Calu3 (cell line): ENCODE data around the gene CDC14A. TPM values are rescaled to one million over a fixed set of nuclear protein-coding genes. Genes with fewer than 3 reads are reported as not detected.

Source experiments
- BruUV-seq: library from RNA; stranded (reverse); fragments of 400-500 nt; replicated peaks from 2 replicates; lab custom pipeline; 2021; lab: Mats Ljungman, UMichigan
- CTCF ChIA-PET: fragments of 300-600 bp; sonication (Branson Sonifier 250); formaldehyde crosslinking; loops from one replicate; lab custom pipeline; 2022; ENCODE audit warnings: antibody characterized with exemption; lab: Charles Lee
- DNase-seq: peaks from one replicate; pipeline ENCODE4 v3.0.0; 2022
- H3K27ac Mint-ChIP-seq: one replicate; pipeline ENCODE4 v1.8.0; 2022; ENCODE audit warnings: mixed read lengths; ENCODE audit not compliant: unreplicated experiment
- H3K27me3 Mint-ChIP-seq: one replicate; pipeline ENCODE4 v1.8.0; 2022; ENCODE audit warnings: mixed read lengths; ENCODE audit not compliant: unreplicated experiment
- H3K36me3 Mint-ChIP-seq: one replicate; pipeline ENCODE4 v1.8.0; 2022; ENCODE audit warnings: mild to moderate bottlenecking, moderate library complexity, mixed read lengths; ENCODE audit not compliant: insufficient read depth, unreplicated experiment
- H3K4me1 Mint-ChIP-seq: one replicate; pipeline ENCODE4 v1.8.0; 2022; ENCODE audit warnings: mild to moderate bottlenecking, low read depth, mixed read lengths; ENCODE audit not compliant: unreplicated experiment
- H3K4me3 Mint-ChIP-seq: one replicate; pipeline ENCODE4 v1.8.0; 2022; ENCODE audit warnings: mild to moderate bottlenecking, low read depth, moderate library complexity, mixed read lengths; ENCODE audit not compliant: unreplicated experiment
- H3K9me3 Mint-ChIP-seq: one replicate; pipeline ENCODE4 v1.8.0; 2022; ENCODE audit warnings: low read depth, mixed read lengths; ENCODE audit not compliant: unreplicated experiment
- intact Hi-C: fragments of 100-400 bp; cut with micrococcal nuclease; formaldehyde crosslinking; loops from one replicate; pipeline ENCODE4 v1.10.0; 2022; ENCODE audit not compliant: unreplicated experiment
- total RNA-seq: library from RNA; stranded (reverse); gene quantifications from 2 replicates; pipeline ENCODE4 v1.2.3, GENCODE V29; 2022
- TF ChIP-seq, protein P1 (sequence below): fragments of 200-600 bp; IDR thresholded peaks from one replicate; pipeline ENCODE4 v1.8.0; 2022; ENCODE audit warnings: antibody characterized with exemption; ENCODE audit not compliant: unreplicated experiment

CDC14A gene
- total RNA-seq, 1 experiment from 2014 or later: 8.5 TPM

DNA sequence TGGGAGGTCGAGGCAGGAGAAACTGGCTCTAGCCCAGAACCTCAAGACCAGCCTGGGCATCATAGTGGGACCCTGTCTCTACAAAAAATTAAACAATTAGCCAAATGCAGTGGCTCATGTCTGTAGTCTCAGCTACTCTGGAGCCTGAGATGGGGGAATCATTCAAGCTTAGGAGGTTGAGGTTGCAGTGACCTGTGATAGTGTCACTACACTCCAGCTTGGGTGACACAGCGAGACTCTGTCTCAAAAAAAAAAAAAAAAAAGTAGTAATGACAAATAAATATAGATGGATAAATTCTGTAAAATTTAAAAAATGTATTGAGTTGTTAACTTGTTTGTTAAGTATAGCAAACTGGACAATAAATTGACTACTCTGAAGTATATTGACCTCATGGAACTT lies 5.9 kb upstream of the CDC14A start:
- Mint-ChIP-seq H3K4me3 (no peak overlapping the region), H3K36me3 (peaks cover 5% of the 10 kb centered on the region), H3K27me3 (no peaks in the 10 kb centered on the region), H3K27ac (no peak overlapping the region), H3K9me3 (no peaks in the 10 kb centered on the region), H3K4me1 (peaks cover 9% of the 10 kb centered on the region)
- TF ChIP-seq, protein P1, sequence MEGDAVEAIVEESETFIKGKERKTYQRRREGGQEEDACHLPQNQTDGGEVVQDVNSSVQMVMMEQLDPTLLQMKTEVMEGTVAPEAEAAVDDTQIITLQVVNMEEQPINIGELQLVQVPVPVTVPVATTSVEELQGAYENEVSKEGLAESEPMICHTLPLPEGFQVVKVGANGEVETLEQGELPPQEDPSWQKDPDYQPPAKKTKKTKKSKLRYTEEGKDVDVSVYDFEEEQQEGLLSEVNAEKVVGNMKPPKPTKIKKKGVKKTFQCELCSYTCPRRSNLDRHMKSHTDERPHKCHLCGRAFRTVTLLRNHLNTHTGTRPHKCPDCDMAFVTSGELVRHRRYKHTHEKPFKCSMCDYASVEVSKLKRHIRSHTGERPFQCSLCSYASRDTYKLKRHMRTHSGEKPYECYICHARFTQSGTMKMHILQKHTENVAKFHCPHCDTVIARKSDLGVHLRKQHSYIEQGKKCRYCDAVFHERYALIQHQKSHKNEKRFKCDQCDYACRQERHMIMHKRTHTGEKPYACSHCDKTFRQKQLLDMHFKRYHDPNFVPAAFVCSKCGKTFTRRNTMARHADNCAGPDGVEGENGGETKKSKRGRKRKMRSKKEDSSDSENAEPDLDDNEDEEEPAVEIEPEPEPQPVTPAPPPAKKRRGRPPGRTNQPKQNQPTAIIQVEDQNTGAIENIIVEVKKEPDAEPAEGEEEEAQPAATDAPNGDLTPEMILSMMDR: no peak
- BruUV-seq: no TSS peak
- no peak for DNase-seq
- intact Hi-C loops: no loop called here
- CTCF ChIA-PET: no interaction called here

DNA sequence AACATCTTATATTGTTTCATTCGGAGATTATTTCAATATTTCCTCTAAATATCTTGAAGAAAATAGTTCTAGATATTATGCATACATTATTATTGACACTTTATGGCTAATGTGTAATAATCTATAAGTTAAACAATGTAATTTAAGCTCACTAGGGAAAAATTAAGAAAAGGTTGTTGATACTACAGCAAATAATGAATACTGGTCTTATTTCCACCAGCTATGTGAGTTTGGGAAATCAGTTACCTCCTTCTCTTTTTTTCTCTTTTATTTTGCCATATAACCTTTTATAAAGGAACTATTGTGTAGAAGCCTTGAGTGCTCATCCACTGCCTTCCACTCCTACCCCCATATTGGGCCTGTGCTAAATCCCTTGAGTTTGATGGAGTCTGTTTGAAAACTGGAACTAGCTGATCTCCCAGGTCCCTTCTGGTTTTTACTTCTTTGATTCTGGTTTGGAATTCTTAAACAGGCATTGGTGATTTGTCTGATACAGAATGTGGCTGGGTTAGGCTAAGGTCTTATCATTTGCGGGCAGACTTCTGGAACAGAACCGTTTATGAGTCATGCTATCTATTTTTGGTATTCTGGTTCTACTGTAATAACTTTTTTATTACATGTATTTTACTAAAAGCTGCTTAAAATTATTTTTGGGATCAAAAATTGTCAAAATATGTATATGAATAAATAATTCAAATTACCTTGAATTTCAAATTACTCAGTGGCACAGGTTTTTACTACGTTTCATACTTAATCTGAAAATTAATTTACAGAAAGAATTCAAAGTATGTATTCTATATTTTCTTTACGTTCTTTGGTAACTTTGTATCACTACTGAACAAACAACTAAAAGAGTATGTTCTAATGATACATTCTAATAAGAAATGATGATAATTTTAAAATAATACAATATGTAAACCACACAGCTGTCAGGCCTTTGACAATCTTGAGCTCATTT lies 5.0 kb upstream of the CDC14A start:
- Mint-ChIP-seq H3K4me1 (peaks cover 9% of the 10 kb centered on the region), H3K9me3 (no peaks in the 10 kb centered on the region), H3K36me3 (peaks cover 14% of the 10 kb centered on the region), H3K4me3 (no peak overlapping the region), H3K27me3 (no peaks in the 10 kb centered on the region), H3K27ac (no peak overlapping the region)
- BruUV-seq: no TSS peak
- CTCF ChIA-PET: no interaction called here
- no peak for DNase-seq
- intact Hi-C loops: no loop called here
- TF ChIP-seq, protein P1: no peak

DNA sequence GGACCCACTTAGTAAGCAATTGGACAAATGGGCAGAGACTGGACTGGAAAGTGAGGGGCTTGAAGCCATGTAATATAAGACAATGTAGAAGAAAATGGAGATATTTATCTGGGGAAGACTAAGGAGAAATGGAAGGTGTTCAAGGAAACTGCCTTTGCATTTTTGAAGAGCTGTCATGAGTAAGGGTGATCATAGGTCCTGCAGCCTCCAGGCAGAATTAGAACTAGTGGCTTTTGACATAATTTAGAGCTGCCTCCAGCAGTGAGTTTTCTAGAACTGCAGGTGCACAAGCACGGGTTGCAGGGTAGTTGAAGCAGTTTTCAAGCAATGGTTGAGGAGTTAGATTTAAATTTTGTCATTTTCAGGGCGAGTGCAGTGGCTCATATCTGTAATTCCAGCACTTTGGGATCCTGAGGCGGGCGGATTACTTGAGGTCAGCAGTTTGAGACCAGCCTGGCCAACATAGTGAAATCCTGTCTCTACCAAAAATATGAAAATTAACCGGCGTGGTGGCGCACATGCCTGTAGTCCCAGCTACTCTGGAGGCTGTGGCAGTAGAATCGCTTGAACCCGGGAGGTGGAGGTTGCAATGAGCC lies 3.7 kb upstream of the CDC14A start:
- no TSS peak for BruUV-seq
- H3K4me3 Mint-ChIP-seq: no peak overlapping the region
- H3K27me3 Mint-ChIP-seq: no peaks in the 10 kb centered on the region
- H3K9me3 Mint-ChIP-seq: no peaks in the 10 kb centered on the region
- CTCF ChIA-PET: no interaction called here
- TF ChIP-seq, protein P1: no peak
- H3K4me1 Mint-ChIP-seq: peaks cover 10% of the 10 kb centered on the region
- peaks cover 27% of the 10 kb centered on the region for H3K36me3 Mint-ChIP-seq
- DNase-seq: no peak
- intact Hi-C loops: no loop called here
- no peak overlapping the region for H3K27ac Mint-ChIP-seq

DNA sequence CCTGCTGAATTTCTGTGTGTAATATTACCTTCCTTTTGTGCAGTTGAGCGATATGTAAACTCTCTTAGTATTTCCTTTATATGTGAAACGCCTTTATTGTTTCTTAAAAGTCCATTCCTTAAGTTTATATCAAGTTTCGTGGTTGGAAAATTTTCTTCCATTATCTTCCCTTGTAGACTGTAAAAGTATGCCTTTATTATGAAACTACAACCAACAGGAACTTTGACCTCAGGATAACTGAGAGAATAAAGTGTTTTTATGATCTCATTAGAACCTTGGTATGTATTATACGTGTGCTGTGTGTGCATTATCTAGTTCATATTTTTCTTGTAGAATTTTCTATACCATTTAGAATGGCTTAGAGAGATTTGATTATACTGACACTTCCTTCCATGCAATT lies 3.1 kb upstream of the CDC14A start:
- H3K9me3 Mint-ChIP-seq: no peaks in the 10 kb centered on the region
- peaks cover 10% of the 10 kb centered on the region for H3K4me1 Mint-ChIP-seq
- intact Hi-C loops: no loop called here
- peaks cover 33% of the 10 kb centered on the region for H3K36me3 Mint-ChIP-seq
- BruUV-seq: no TSS peak
- no peaks in the 10 kb centered on the region for H3K27me3 Mint-ChIP-seq
- TF ChIP-seq, protein P1: no peak
- no peak overlapping the region for H3K4me3 Mint-ChIP-seq
- DNase-seq: no peak
- CTCF ChIA-PET: no interaction called here
- H3K27ac Mint-ChIP-seq: no peak overlapping the region
